HCT116 (cell line): ENCODE results near the gene NXF1. TPM values are rescaled to one million over a fixed set of nuclear protein-coding genes. Genes with fewer than 3 reads are reported as not detected.

ENCODE experiments used
- ATAC-seq: fragments of 200-7000 bp; cut with Tn5 transposase; 2 replicates; pipeline ENCODE4 v1.9.1; 2020; ENCODE audit warnings: mild to moderate bottlenecking, moderate library complexity
- BruUV-seq: library from RNA; stranded (reverse); fragments of 400-500 nt; replicated peaks from 2 replicates; lab custom pipeline; 2021; lab: Mats Ljungman, UMichigan
- CTCF ChIA-PET: fragments of 300-600 bp; sonication (Branson Sonifier 250); formaldehyde crosslinking; loops from one replicate; lab custom pipeline; 2021; ENCODE audit warnings: antibody characterized with exemption; lab: Charles Lee
- POLR2A ChIA-PET: fragments of 300-600, 350-600 bp; sonication (Branson Sonifier 250); formaldehyde crosslinking; loops from one replicate; lab custom pipeline; 2021; ENCODE audit warnings: antibody characterized with exemption; lab: Charles Lee
- RAD21 ChIA-PET, 2 experiments: fragments of 300-600 bp; sonication (Branson Sonifier 250); formaldehyde crosslinking; loops; one replicate each; lab custom pipeline; 2023; ENCODE audit warnings: low total read pairs in 2 of 2; ENCODE audit not compliant: uncharacterized antibody in 2 of 2, unreplicated experiment in 2 of 2, low non-redundant PET in 1 of 2; lab: Charles Lee
- DNase-seq: peaks from one replicate; pipeline ENCODE4 v3.0.0-alpha.2; 2010; ENCODE audit warnings: low read depth, low spot score
- H2AFZ ChIP-seq: fragments of 200-600 bp; shearing (Covaris generic), sonication (generic); 2 replicates; pipeline ENCODE4 v1.6.1; 2017; ENCODE audit warnings: low read depth, mixed run types, mixed read lengths, antibody characterized with exemption, low read length; ENCODE audit not compliant: poor library complexity, severe bottlenecking
- H3K27ac ChIP-seq: 2 replicates; pipeline ENCODE4 v1.5.1; 2012; ENCODE audit warnings: low read depth, low read length
- H3K27me3 ChIP-seq: fragments of 200-600 bp; sonication (generic); 2 replicates; pipeline ENCODE4 v1.6.1; 2016; ENCODE audit warnings: mixed run types, low read length, mixed read lengths; ENCODE audit not compliant: insufficient read depth
- H3K36me3 ChIP-seq, 2 experiments: fragments of 200-500 bp in 1 of 2; fragments of 200-600 bp in 1 of 2; sonication (Bioruptor generic) in 1 of 2; sonication (generic) in 1 of 2; 2 replicates each; pipeline versions ENCODE4 v1.5.1 to v1.6.1; 2014 to 2016; ENCODE audit warnings: low read length in 2 of 2, inconsistent platforms in 1 of 2, mixed read lengths in 1 of 2, mixed run types in 1 of 2; ENCODE audit not compliant: insufficient read depth in 2 of 2, control insufficient read depth in 1 of 2
- H3K4me1 ChIP-seq, 2 experiments: fragments of 200-600 bp in 1 of 2; sonication (generic) in 1 of 2; 2 replicates each; pipeline versions ENCODE4 v1.5.1 to v1.6.1; 2012 to 2017; ENCODE audit warnings: low read length in 2 of 2, inconsistent platforms in 1 of 2, mild to moderate bottlenecking in 1 of 2, mixed read lengths in 1 of 2, mixed run types in 1 of 2, moderate library complexity in 1 of 2; ENCODE audit not compliant: insufficient read depth in 2 of 2, control insufficient read depth in 1 of 2
- H3K4me2 ChIP-seq: fragments of 200-600 bp; sonication (generic); 2 replicates; pipeline ENCODE4 v1.6.1; 2017; ENCODE audit warnings: mixed run types, low read length, mixed read lengths
- H3K4me3 ChIP-seq, 2 experiments: fragments of 200-600 bp in 1 of 2; sonication (generic) in 1 of 2; replicated peaks in 1 of 2; 2 replicates each; pipeline ENCODE4 v1.5.1; 2011 to 2016; ENCODE audit warnings: low read length in 2 of 2, control low read depth in 1 of 2, low read depth in 1 of 2, mild to moderate bottlenecking in 1 of 2, mixed read lengths in 1 of 2, mixed run types in 1 of 2
- H3K79me2 ChIP-seq: fragments of 200-600 bp; sonication (generic); 2 replicates; pipeline ENCODE4 v1.6.1; 2017; ENCODE audit warnings: mild to moderate bottlenecking, mixed run types, low read length, moderate library complexity, mixed read lengths; ENCODE audit not compliant: insufficient read depth
- H3K9ac ChIP-seq: fragments of 200-600 bp; sonication (generic); 2 replicates; pipeline ENCODE4 v1.6.1; 2016; ENCODE audit warnings: low read length, mixed read lengths
- H3K9me2 ChIP-seq: fragments of 200-600 bp; sonication (generic), shearing (Covaris generic); 2 replicates; pipeline ENCODE4 v1.6.1; 2017; ENCODE audit warnings: mixed run types, mild to moderate bottlenecking, moderate library complexity; ENCODE audit not compliant: insufficient read depth
- H3K9me3 ChIP-seq, 2 experiments: fragments of 200-500 bp in 1 of 2; fragments of 200-600 bp in 1 of 2; sonication (Bioruptor generic) in 1 of 2; sonication (generic) in 1 of 2; 2 replicates each; pipeline ENCODE4 v1.6.1; 2014 to 2017; ENCODE audit warnings: low read length in 2 of 2, mixed read lengths in 2 of 2, inconsistent platforms in 1 of 2, low read depth in 1 of 2, mild to moderate bottlenecking in 1 of 2, mixed run types in 1 of 2, moderate library complexity in 1 of 2; ENCODE audit not compliant: control insufficient read depth in 1 of 2, insufficient read depth in 1 of 2
- H4K20me1 ChIP-seq: fragments of 200-600 bp; sonication (generic), shearing (Covaris generic); 2 replicates; pipeline ENCODE4 v1.6.1; 2017; ENCODE audit warnings: mixed run types, mild to moderate bottlenecking, moderate library complexity; ENCODE audit not compliant: insufficient read depth
- EGR1 ChIP-seq: IDR thresholded peaks from 2 replicates; pipeline ENCODE4 v1.6.1; 2012; ENCODE audit warnings: low read depth
- EZH2 ChIP-seq: fragments of 200-600 bp; sonication (generic); IDR thresholded peaks from 2 replicates; pipeline ENCODE4 v1.6.1; 2017; ENCODE audit warnings: antibody characterized with exemption, mixed run types
- FOSL1 ChIP-seq: IDR thresholded peaks from 2 replicates; pipeline ENCODE4 v1.6.1; 2012; ENCODE audit warnings: low read depth
- intact Hi-C: fragments of 100-400 bp; cut with micrococcal nuclease; formaldehyde crosslinking; loops from 2 replicates; pipeline ENCODE4 v1.10.0; 2022
- total RNA-seq: library from RNA; stranded (reverse); gene quantifications from one replicate; pipeline ENCODE4 v1.2.1, GENCODE V29; 2021; ENCODE audit not compliant: unreplicated experiment
- TF ChIP-seq, protein P1 (sequence below): IDR thresholded peaks from 2 replicates; pipeline ENCODE4 v1.6.1; 2012

Gene NXF1
- total RNA-seq, 1 experiment from 2014 or later, result 55.5 TPM

DNA sequence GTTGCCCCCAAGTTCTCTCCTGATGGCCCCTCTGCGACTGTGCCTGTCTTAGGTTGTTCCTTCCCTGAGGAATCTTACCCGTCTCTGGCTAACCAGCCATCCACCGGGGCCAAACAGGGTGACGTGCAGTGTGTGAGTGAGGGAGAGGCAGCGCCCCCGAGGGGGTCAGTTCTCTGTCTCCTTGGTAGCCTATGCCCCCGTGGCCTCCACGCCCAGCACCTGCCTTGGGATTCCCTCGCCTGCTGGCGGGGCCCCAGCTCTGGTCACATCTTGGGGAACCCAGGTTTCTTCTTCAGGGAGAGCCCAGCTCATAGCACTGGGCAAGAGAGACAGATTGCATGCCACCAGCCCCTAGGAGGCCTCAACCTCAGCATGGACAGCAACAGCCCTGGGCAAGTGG, 5.8 kb downstream of the NXF1 start:
- intact Hi-C loops, result no loop called here
- BruUV-seq, result no TSS peak
- no peak overlapping the region for H2AFZ ChIP-seq
- no peak overlapping the region for H3K4me3 ChIP-seq
- TF ChIP-seq FOSL1 (no peak), EGR1 (no peak), EZH2 (no peak)
- H4K20me1 ChIP-seq, result no peaks in the 10 kb centered on the region
- ATAC-seq (no peak), DNase-seq (no peak)
- H3K9ac ChIP-seq, result no peak overlapping the region
- H3K4me2 ChIP-seq, result no peak overlapping the region
- H3K9me2 ChIP-seq, result no peaks in the 10 kb centered on the region
- no peak overlapping the region for H3K27ac ChIP-seq
- no peaks in the 10 kb centered on the region for H3K9me3 ChIP-seq
- POLR2A ChIA-PET, result interaction anchor here (2.6 kb wide), 1 partner anchor 42 kb away, joined by 5 read pairs; no protein-coding TSS in a partner anchor
- RAD21 ChIA-PET, result no interaction called here
- CTCF ChIA-PET, result no interaction called here
- H3K4me1 ChIP-seq, result peaks cover 0 to 8% of the 10 kb centered on the region in 2 experiments; a peak in 2 of 4 replicates
- no peaks in the 10 kb centered on the region for H3K27me3 ChIP-seq
- peaks cover 31% of the 10 kb centered on the region for H3K79me2 ChIP-seq
- H3K36me3 ChIP-seq, result peaks cover 59 to 70% of the 10 kb centered on the region in 2 experiments

DNA sequence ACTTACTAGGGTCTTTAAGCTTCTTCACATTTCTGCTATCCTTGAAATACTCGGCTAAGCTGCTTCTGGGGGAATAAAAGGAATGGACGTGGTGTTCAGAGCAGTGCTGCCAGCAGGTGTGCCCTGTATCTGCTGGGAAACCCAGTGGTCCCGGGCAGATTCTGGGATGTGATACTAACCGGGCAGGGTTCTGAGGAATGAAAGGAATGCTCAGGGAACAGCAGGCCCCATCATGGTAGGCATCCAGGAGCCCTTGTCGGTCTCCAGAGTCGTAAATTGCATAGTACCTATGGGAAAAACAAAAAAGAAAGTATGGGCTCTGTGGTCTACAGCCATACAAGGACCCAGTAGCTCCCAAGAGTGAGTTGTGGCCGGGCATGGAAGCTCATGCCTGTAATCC, 9.0 kb downstream of the NXF1 start:
- H3K36me3 ChIP-seq, result peaks cover 55 to 73% of the 10 kb centered on the region in 2 experiments
- H3K79me2 ChIP-seq, result peaks cover 8% of the 10 kb centered on the region
- ChIA-PET POLR2A (interaction anchor here (2.5 kb wide), 1 partner anchor 45 kb away, joined by 6 read pairs; no protein-coding TSS in a partner anchor), RAD21 (no interaction called here), CTCF (interaction anchor here (0.6 kb wide), 1 partner anchor 514 kb away, joined by 5 read pairs; no protein-coding TSS in a partner anchor)
- no peaks in the 10 kb centered on the region for H4K20me1 ChIP-seq
- DNase-seq (no peak), ATAC-seq (no peak)
- no peak overlapping the region for H2AFZ ChIP-seq
- no peaks in the 10 kb centered on the region for H3K27me3 ChIP-seq
- no peak overlapping the region for H3K4me3 ChIP-seq
- no peak overlapping the region for H3K4me2 ChIP-seq
- intact Hi-C loops, result no loop called here
- H3K9ac ChIP-seq, result no peak overlapping the region
- TF ChIP-seq, protein P1, sequence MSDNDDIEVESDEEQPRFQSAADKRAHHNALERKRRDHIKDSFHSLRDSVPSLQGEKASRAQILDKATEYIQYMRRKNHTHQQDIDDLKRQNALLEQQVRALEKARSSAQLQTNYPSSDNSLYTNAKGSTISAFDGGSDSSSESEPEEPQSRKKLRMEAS, result no peak
- H3K9me2 ChIP-seq, result no peaks in the 10 kb centered on the region
- H3K9me3 ChIP-seq, result no peaks in the 10 kb centered on the region
- no TSS peak for BruUV-seq
- H3K27ac ChIP-seq, result no peak overlapping the region
- H3K4me1 ChIP-seq, result peaks cover 9% of the 10 kb centered on the region in 2 experiments; a peak in 3 of 4 replicates
